GM23338 (cell line): ENCODE measurements around the gene DNAJB12. TPM values are rescaled to one million over a fixed set of nuclear protein-coding genes. Genes with fewer than 3 reads are reported as not detected.

Source experiments
- ATAC-seq: fragments of 200-7000 bp; cut with Tn5 transposase; 3 replicates; pipeline ENCODE4 v1.9.1; 2020
- DNase-seq: peaks from one replicate; pipeline ENCODE4 v3.0.0-alpha.2; 2015; ENCODE audit warnings: low spot score
- H2AFZ ChIP-seq: fragments of 200-600 bp; sonication (generic); 2 replicates; pipeline ENCODE4 v1.8.0; 2016; ENCODE audit warnings: antibody characterized with exemption, mild to moderate bottlenecking, moderate library complexity
- H3F3A ChIP-seq: fragments of 200-600 bp; sonication (generic); replicated peaks from 2 replicates; pipeline ENCODE4 v1.8.0; 2017; ENCODE audit warnings: antibody characterized with exemption, mixed run types, low read depth
- H3K27ac ChIP-seq: fragments of 200-600 bp; sonication (generic); 2 replicates; pipeline ENCODE4 v1.6.1; 2016; ENCODE audit warnings: low read depth
- H3K27me3 ChIP-seq: fragments of 200-600 bp; sonication (generic); 2 replicates; pipeline ENCODE4 v1.8.0; 2016; ENCODE audit warnings: mild to moderate bottlenecking, mixed run types, moderate library complexity; ENCODE audit not compliant: insufficient read depth
- H3K36me3 ChIP-seq: fragments of 200-600 bp; sonication (generic); 2 replicates; pipeline ENCODE4 v1.8.0; 2016; ENCODE audit warnings: mild to moderate bottlenecking; ENCODE audit not compliant: insufficient read depth
- H3K4me1 ChIP-seq: fragments of 200-600 bp; sonication (generic); 2 replicates; pipeline ENCODE4 v1.8.0; 2016; ENCODE audit warnings: mild to moderate bottlenecking, moderate library complexity; ENCODE audit not compliant: insufficient read depth
- H3K4me2 ChIP-seq: fragments of 200-600 bp; sonication (generic); 2 replicates; pipeline ENCODE4 v1.7.1; 2017; ENCODE audit warnings: mixed run types
- H3K4me3 ChIP-seq: fragments of 200-600 bp; sonication (generic); 2 replicates; pipeline ENCODE4 v1.6.1; 2016; ENCODE audit warnings: mixed run types
- H3K79me2 ChIP-seq: fragments of 200-600 bp; sonication (generic); replicated peaks from 2 replicates; pipeline ENCODE4 v1.8.0; 2017; ENCODE audit warnings: mild to moderate bottlenecking; ENCODE audit not compliant: insufficient read depth
- H3K9me2 ChIP-seq: fragments of 200-600 bp; sonication (generic); 2 replicates; pipeline ENCODE4 v1.8.0; 2017; ENCODE audit not compliant: insufficient read depth
- H4K20me1 ChIP-seq: fragments of 200-600 bp; sonication (generic); replicated peaks from 2 replicates; pipeline ENCODE4 v1.8.0; 2017; ENCODE audit warnings: mild to moderate bottlenecking; ENCODE audit not compliant: insufficient read depth
- H3K27ac Mint-ChIP-seq: 2 replicates; pipeline ENCODE4 v1.8.0; 2020; ENCODE audit warnings: inconsistent platforms, mild to moderate bottlenecking, moderate library complexity, mixed read lengths
- H3K27me3 Mint-ChIP-seq: 3 replicates; pipeline ENCODE4 v1.8.0; 2022; ENCODE audit warnings: low read depth, mild to moderate bottlenecking, moderate library complexity, mixed read lengths, inconsistent platforms; ENCODE audit not compliant: insufficient read depth, poor library complexity
- H3K36me3 Mint-ChIP-seq: 3 replicates; pipeline ENCODE4 v1.8.0; 2021; ENCODE audit warnings: low read depth, mild to moderate bottlenecking, inconsistent platforms, moderate library complexity, mixed read lengths
- H3K4me1 Mint-ChIP-seq: 3 replicates; pipeline ENCODE4 v1.8.0; 2020; ENCODE audit warnings: mild to moderate bottlenecking, inconsistent platforms, mixed read lengths
- H3K4me3 Mint-ChIP-seq: 3 replicates; pipeline ENCODE4 v1.8.0; 2021; ENCODE audit warnings: moderate library complexity, mild to moderate bottlenecking, inconsistent platforms, mixed read lengths
- H3K9me3 Mint-ChIP-seq: 3 replicates; pipeline ENCODE4 v1.8.0; 2020; ENCODE audit warnings: moderate library complexity, mild to moderate bottlenecking, inconsistent platforms, mixed read lengths
- ETS1 ChIP-seq: IDR thresholded peaks from 2 replicates; pipeline ENCODE4 v1.6.1; 2016; ENCODE audit warnings: antibody characterized with exemption
- EZH2 ChIP-seq: fragments of 200-600 bp; sonication (generic); IDR thresholded peaks from one replicate; pipeline ENCODE4 v1.8.0; 2017; ENCODE audit warnings: antibody characterized with exemption, mild to moderate bottlenecking, low read depth; ENCODE audit not compliant: unreplicated experiment
- JUNB ChIP-seq: IDR thresholded peaks from one replicate; pipeline ENCODE4 v1.6.1; 2016; ENCODE audit warnings: antibody characterized with exemption; ENCODE audit not compliant: unreplicated experiment
- NANOG ChIP-seq: IDR thresholded peaks from 2 replicates; pipeline ENCODE4 v1.6.1; 2016; ENCODE audit warnings: antibody characterized with exemption, borderline replicate concordance
- POLR2AphosphoS5 ChIP-seq: IDR thresholded peaks from 2 replicates; pipeline ENCODE4 v1.6.1; 2016; ENCODE audit warnings: antibody characterized with exemption, low read depth
- STAT1 ChIP-seq: IDR thresholded peaks from one replicate; pipeline ENCODE4 v1.6.1; 2016; ENCODE audit warnings: antibody characterized with exemption; ENCODE audit not compliant: unreplicated experiment
- ZNF114 ChIP-seq: fragments of 250-450 bp; sonication (Bioruptor Pico); IDR thresholded peaks from 2 replicates; pipeline ENCODE4 v1.5.0; 2020; ENCODE audit warnings: mild to moderate bottlenecking, moderate library complexity
- ZNF331 ChIP-seq: fragments of 250-450 bp; sonication (Bioruptor Pico); IDR thresholded peaks from 2 replicates; pipeline ENCODE4 v1.5.0; 2020; ENCODE audit warnings: low read depth, mild to moderate bottlenecking, moderate library complexity
- ZNF462 ChIP-seq: fragments of 250-450 bp; sonication (Bioruptor Pico); IDR thresholded peaks from 2 replicates; pipeline ENCODE4 v1.5.0; 2020; ENCODE audit warnings: mild to moderate bottlenecking, moderate library complexity
- polyA plus RNA-seq: library from polyadenylated mRNA; unstranded; fragments of >200 nt; fragmentation: Nextera tagmentation; extraction: Ambion mirVana; gene quantifications from 2 replicates; pipeline ENCODE4 v1.2.1, GENCODE V29; 2016
- total RNA-seq: library from RNA; depleted of rRNA; stranded (reverse); fragments of >200 nt; shearing (Covaris generic); gene quantifications from 2 replicates; pipeline ENCODE4 v1.2.3, GENCODE V29; 2014

DNAJB12 gene
- total and polyA plus RNA-seq, 2 experiments from 2014 or later, result 12.8 to 16.0 TPM

GRCh38 chr10:72386916-72387586, 32.3 kb upstream of the DNAJB12 start (continued):
- TF ChIP-seq ZNF462 (CRISPR knock-in tag), result no peak

- peaks cover 3% of the 10 kb centered on the region for H3K27me3 Mint-ChIP-seq
- peaks cover 33% of the 10 kb centered on the region for H3K4me1 Mint-ChIP-seq
- Histone ChIP-seq H3K4me3 (no peak overlapping the region), H4K20me1 (no peaks in the 10 kb centered on the region), H3F3A (no peaks in the 10 kb centered on the region), H3K27ac (no peak overlapping the region), H2AFZ (no peak overlapping the region), H3K79me2 (no peaks in the 10 kb centered on the region), H3K36me3 (no peaks in the 10 kb centered on the region), H3K27me3 (no peaks in the 10 kb centered on the region), H3K4me2 (no peak overlapping the region), H3K9me2 (no peaks in the 10 kb centered on the region), H3K4me1 (peaks cover 11% of the 10 kb centered on the region)
- H3K36me3 Mint-ChIP-seq, result no peaks in the 10 kb centered on the region
- no peak for DNase-seq
- no peak overlapping the region for H3K4me3 Mint-ChIP-seq
- peak; percentile 45; the same call in 2 of the 3 replicates for ATAC-seq
- H3K27ac Mint-ChIP-seq, result peak overlapping the region; percentile 64
- no peaks in the 10 kb centered on the region for H3K9me3 Mint-ChIP-seq
- TF ChIP-seq ZNF331 (CRISPR knock-in tag) (no peak), ZNF114 (no peak), POLR2AphosphoS5 (no peak), ZNF462 (CRISPR knock-in tag) (no peak), STAT1 (no peak), ETS1 (no peak), JUNB (no peak), NANOG (no peak), EZH2 (no peak)
Measured at GRCh38 chr10:72385724-72386123, 31.0 kb upstream of the DNAJB12 start.
